Urinary bladder (tissue), 4 donors: ENCODE measurements around the gene SPATA33. TPM values are rescaled to one million over a fixed set of nuclear protein-coding genes. Genes with fewer than 3 reads are reported as not detected.
"Not testable (repeated sequence)": the region's sequence is repeated elsewhere in the genome, so short reads cannot be mapped to it uniquely, and the experiment has no call there.

Experiments
- DNase-seq: peaks from one replicate; pipeline ENCODE4 v3.0.0-alpha.2; 2015; ENCODE audit errors: extremely low spot score
- H3K27ac ChIP-seq: one replicate; pipeline ENCODE4 v1.5.1; 2013; ENCODE audit warnings: low read depth, mild to moderate bottlenecking, moderate library complexity
- H3K36me3 ChIP-seq: one replicate; pipeline ENCODE4 v1.6.1; 2013; ENCODE audit warnings: mild to moderate bottlenecking, moderate library complexity; ENCODE audit not compliant: insufficient read depth
- H3K4me1 ChIP-seq: one replicate; pipeline ENCODE4 v1.6.1; 2013; ENCODE audit warnings: mild to moderate bottlenecking, moderate library complexity; ENCODE audit not compliant: insufficient read depth
- H3K4me3 ChIP-seq: one replicate; pipeline ENCODE4 v1.5.1; 2013; ENCODE audit warnings: low read depth, low read length
- WGBS: extraction: QIAGEN DNeasy Blood & Tissue Kit; methylation state at CpG from one replicate; pipeline ENCODE4 v1.1.7; 2013; 5-methylcytosine and 5-hydroxymethylcytosine counted together
- polyA plus RNA-seq: library from polyadenylated mRNA; stranded (reverse); fragments of 200-250 nt; gene quantifications from one replicate; pipeline ENCODE4 v1.2.3, GENCODE V29; 2013
- total RNA-seq: library from RNA; depleted of rRNA; stranded (reverse); fragments of >200 nt; gene quantifications from one replicate; pipeline ENCODE4 v1.2.3, GENCODE V29; 2014
- donor health status: healthy with polysubstance abuse.
- donor health status: healthy.

Gene SPATA33
- total and polyA plus RNA-seq, 2 donors = 3.3 to 5.2 TPM

- WGBS = 91% methylated on average over 5 of the region's 5 CpGs
- H3K27ac ChIP-seq = no peak overlapping the region
- no peak overlapping the region for H3K4me3 ChIP-seq
- H3K4me1 ChIP-seq = no peaks in the 10 kb centered on the region
- H3K36me3 ChIP-seq = peaks cover 3% of the 10 kb centered on the region
- no peak for DNase-seq
These were observed 30.8 kb downstream of the SPATA33 start for GRCh38 chr16:89688395-89688794.

- H3K36me3 ChIP-seq = peaks cover 3% of the 10 kb centered on the region
- no peak overlapping the region for H3K4me3 ChIP-seq
- H3K27ac ChIP-seq = no peak overlapping the region
- no peaks in the 10 kb centered on the region for H3K4me1 ChIP-seq
- 92% methylated on average over 13 of the region's 13 CpGs for WGBS
- no peak for DNase-seq
These were observed 31.5 kb downstream of the SPATA33 start for GRCh38 chr16:89689142-89689541.

DNA sequence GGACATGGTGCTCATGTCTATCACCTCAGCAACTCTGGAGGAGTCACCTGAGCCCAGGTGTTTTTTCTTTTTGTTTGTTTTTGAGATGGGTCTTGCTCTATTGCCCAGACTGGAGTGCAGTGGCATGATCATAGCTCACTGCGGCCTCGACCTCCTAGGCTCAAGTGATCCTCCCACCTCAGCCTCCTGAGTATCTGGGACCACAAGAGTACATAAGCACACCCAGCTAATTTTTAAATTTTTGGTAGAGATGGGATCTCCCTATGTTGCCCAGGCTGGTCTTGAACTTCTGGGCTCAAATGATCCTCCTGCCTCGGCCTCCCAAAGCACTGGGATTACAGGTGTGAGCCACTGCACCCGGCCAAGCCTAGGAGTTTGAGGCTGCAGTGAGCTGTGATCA, 32.0 kb downstream of the SPATA33 start:
- not testable (repeated sequence) for H3K4me3 ChIP-seq, DNase-seq, H3K36me3 ChIP-seq, H3K27ac ChIP-seq, H3K4me1 ChIP-seq
- WGBS = 96% methylated on average over 4 of the region's 4 CpGs

GRCh38 chr16:89690392-89690901, 32.8 kb downstream of the SPATA33 start:
- Histone ChIP-seq H3K4me1 (no peaks in the 10 kb centered on the region), H3K36me3 (peaks cover 3% of the 10 kb centered on the region), H3K27ac (no peak overlapping the region), H3K4me3 (no peak overlapping the region)
- WGBS = 89% methylated on average over 16 of the region's 16 CpGs
- no peak for DNase-seq

DNA sequence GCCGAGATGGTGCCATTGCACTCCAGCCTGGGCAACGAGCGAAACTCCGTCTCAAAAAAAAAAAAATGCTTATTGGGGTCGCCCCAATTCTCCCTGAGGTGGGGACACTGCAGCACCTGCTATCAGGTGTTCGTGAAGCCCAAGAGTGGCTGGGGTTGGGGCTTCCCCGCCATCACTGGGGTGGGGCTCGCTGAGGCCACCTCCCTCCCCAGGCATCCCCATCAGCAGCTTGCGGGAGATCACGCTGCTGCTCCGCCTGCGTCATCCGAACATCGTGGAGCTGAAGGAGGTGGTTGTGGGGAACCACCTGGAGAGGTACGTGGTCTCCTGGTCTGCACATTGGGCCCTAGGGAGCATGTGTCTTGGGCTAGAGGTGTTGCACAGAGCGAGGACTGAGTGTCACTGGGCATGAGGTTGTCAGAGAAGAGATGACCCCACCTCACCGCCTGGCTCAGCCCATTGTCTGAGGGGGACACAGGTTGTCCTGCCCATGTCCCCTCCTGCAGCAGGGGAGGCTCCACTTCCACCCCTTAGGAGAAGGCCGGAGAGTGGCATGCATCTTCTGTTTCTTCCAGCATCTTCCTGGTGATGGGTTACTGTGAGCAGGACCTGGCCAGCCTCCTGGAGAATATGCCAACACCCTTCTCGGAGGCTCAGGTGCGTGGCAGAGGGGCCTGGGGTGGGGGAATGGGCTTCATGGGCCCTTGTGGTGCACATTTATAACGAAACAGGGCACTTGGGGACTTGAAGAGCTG, 33.8 kb downstream of the SPATA33 start:
- 97% methylated on average over 21 of the region's 21 CpGs for WGBS
- peaks cover 3% of the 10 kb centered on the region for H3K36me3 ChIP-seq

GRCh38 chr16:89691986-89692569, 34.4 kb downstream of the SPATA33 start:
- Histone ChIP-seq H3K27ac (no peak overlapping the region), H3K36me3 (peaks cover 3% of the 10 kb centered on the region), H3K4me3 (no peak overlapping the region), H3K4me1 (no peaks in the 10 kb centered on the region)
- DNase-seq = no peak
- 95% methylated on average over 13 of the region's 13 CpGs for WGBS

More for the DNA sequence above, 33.8 kb downstream of the SPATA33 start:
- DNase-seq = no peak
- Histone ChIP-seq H3K27ac (no peak overlapping the region), H3K4me3 (no peak overlapping the region), H3K4me1 (no peaks in the 10 kb centered on the region)

- Histone ChIP-seq H3K27ac (no peak overlapping the region), H3K4me1 (no peaks in the 10 kb centered on the region), H3K4me3 (no peak overlapping the region), H3K36me3 (peaks cover 3% of the 10 kb centered on the region)
- 94% methylated on average over 11 of the region's 11 CpGs for WGBS
- no peak for DNase-seq
These were observed 35.7 kb downstream of the SPATA33 start for GRCh38 chr16:89693289-89693731.

DNA sequence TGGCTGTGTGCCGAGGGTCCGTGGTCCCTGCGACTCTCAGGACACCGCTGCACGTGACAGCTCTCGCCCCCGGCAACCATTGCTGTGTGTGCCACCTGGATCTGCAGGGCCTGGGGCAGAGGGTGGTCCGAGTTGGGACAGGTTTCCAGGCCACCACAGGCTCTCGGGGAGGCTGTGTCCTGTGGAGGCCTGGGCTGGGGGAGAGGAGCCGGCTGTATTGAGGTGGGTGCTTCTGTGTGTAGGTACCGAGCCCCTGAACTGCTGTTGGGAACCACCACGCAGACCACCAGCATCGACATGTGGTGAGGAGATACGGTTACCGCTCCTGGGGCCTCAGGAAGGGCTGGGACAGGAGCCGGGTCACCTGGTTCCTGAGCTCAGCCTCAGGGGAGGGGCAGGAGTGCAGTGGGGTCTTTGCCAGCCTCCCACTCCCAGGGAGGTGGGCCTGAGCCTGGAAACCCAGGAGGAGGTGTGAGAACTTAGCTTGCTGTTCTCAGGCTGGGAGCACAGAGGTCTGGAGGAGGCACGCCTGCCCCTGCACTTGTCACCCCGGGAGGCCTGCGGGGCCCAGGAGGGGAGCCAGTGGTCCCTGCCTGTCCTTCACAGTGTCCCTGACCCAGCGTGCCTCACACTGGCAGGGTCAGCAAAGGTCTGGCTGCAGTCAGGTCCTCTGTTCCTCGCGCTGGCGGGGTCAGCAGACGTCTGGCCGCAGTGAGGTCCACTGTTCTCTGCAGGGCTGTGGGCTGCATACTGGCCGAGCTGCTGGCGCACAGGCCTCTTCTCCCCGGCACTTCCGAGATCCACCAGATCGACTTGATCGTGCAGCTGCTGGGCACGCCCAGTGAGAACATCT, 36.5 kb downstream of the SPATA33 start:
- H3K4me1 ChIP-seq = no peaks in the 10 kb centered on the region
- WGBS = 87% methylated on average over 32 of the region's 32 CpGs
- DNase-seq = no peak
- peaks cover 3% of the 10 kb centered on the region for H3K36me3 ChIP-seq
- no peak overlapping the region for H3K4me3 ChIP-seq
- H3K27ac ChIP-seq = no peak overlapping the region

DNA sequence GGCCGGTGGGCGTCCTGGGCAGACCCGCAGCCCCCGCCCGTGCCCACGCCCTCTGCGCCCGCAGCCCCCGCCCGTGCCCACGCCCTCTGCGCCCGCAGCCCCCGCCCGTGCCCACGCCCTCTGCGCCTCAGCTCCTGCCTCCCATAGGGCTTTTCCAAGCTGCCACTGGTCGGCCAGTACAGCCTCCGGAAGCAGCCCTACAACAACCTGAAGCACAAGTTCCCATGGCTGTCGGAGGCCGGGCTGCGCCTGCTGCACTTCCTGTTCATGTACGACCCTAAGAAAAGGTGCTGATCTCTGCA, 37.1 kb downstream of the SPATA33 start:
- not testable (repeated sequence) for DNase-seq, H3K4me1 ChIP-seq, H3K36me3 ChIP-seq, H3K27ac ChIP-seq, H3K4me3 ChIP-seq
- WGBS = 93% methylated on average over 23 of the region's 23 CpGs

- no peak for DNase-seq
- no peak overlapping the region for H3K27ac ChIP-seq
- 90% methylated on average over 31 of the region's 31 CpGs for WGBS
- H3K4me3 ChIP-seq = no peak overlapping the region
- H3K36me3 ChIP-seq = peaks cover 3% of the 10 kb centered on the region
- no peaks in the 10 kb centered on the region for H3K4me1 ChIP-seq
These were observed 37.6 kb downstream of the SPATA33 start for GRCh38 chr16:89695086-89695874.

- Histone ChIP-seq H3K36me3 (peaks cover 3% of the 10 kb centered on the region), H3K4me3 (no peak overlapping the region), H3K27ac (no peak overlapping the region), H3K4me1 (peaks cover 4% of the 10 kb centered on the region)
- DNase-seq = no peak
- WGBS = 79% methylated on average over 25 of the region's 25 CpGs
These were observed 38.4 kb downstream of the SPATA33 start for GRCh38 chr16:89695875-89696669.

GRCh38 chr16:89696670-89697128, 39.1 kb downstream of the SPATA33 start:
- 69% methylated on average over 18 of the region's 18 CpGs for WGBS
- peaks cover 3% of the 10 kb centered on the region for H3K36me3 ChIP-seq
- H3K4me1 ChIP-seq = peaks cover 4% of the 10 kb centered on the region
- no peak for DNase-seq
- H3K27ac ChIP-seq = no peak overlapping the region
- no peak overlapping the region for H3K4me3 ChIP-seq
